ENCODE results near the gene FGG. TPM values are rescaled to one million over a fixed set of nuclear protein-coding genes. Genes with fewer than 3 reads are reported as not detected.
A peak's percentile ranks its signal among the peaks of the same experiment; 100 is the strongest.

Gene FGG
- total RNA-seq, 1 donor from 2014 or later = 515 TPM

DNA sequence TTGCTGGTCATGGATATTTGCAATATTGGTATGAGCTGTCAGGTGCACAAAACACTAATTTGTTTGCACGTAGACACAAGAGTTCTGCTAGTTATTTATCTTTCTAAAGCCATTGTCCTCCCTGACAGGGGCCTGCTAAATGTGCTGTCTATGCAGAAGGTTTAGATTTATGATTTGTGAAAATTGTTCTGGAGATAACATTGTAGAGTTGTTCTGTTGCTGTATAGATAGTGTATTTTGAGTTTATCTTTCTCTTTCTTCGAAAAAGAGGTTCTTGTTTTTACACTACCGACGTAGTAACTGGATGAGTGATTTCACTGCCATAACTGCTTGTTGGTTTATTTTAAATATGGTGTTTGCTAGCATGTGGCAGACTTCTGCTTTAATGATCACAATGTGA is 28.5 kb upstream of the FGG start:
- H3K36me3 ChIP-seq = no peaks in the 10 kb centered on the region
- H3K4me1 ChIP-seq = no peaks in the 10 kb centered on the region
- H3K27ac ChIP-seq = no peak overlapping the region
- TF ChIP-seq, protein P1, sequence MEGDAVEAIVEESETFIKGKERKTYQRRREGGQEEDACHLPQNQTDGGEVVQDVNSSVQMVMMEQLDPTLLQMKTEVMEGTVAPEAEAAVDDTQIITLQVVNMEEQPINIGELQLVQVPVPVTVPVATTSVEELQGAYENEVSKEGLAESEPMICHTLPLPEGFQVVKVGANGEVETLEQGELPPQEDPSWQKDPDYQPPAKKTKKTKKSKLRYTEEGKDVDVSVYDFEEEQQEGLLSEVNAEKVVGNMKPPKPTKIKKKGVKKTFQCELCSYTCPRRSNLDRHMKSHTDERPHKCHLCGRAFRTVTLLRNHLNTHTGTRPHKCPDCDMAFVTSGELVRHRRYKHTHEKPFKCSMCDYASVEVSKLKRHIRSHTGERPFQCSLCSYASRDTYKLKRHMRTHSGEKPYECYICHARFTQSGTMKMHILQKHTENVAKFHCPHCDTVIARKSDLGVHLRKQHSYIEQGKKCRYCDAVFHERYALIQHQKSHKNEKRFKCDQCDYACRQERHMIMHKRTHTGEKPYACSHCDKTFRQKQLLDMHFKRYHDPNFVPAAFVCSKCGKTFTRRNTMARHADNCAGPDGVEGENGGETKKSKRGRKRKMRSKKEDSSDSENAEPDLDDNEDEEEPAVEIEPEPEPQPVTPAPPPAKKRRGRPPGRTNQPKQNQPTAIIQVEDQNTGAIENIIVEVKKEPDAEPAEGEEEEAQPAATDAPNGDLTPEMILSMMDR (IDR thresholded peaks at IDR 0.05) = no peak
- no peaks in the 10 kb centered on the region for H3K27me3 ChIP-seq
- no peak for DNase-seq
- ATAC-seq = no peak
- no peaks in the 10 kb centered on the region for H3K9me3 ChIP-seq
- intact Hi-C loops (cut with DNase I) = no loop called here
- H3K4me3 ChIP-seq = no peak overlapping the region

DNA sequence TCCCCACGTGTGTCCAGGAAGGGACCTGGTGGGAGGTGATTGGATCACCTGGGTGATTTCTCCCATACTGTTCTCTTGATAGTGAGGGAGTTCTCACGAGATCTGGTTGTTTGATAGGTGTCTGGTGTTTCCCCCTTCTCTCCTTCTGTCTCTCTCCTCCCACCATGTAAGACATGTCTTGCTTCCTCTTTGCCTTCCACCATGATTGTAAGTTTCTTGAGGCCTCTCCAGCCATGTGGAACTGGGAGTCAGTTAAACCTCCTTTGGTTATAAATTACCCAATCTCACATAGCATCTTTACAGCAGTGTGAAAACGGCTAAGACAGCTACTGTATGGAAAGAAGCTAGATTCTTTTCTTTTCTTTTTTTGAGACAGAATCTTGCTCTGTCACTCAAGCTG is 21.6 kb upstream of the FGG start:
- DNase-seq (no peak), ATAC-seq (no peak)
- no peak overlapping the region for H3K27ac ChIP-seq
- TF ChIP-seq, protein P1 (IDR thresholded peaks at IDR 0.05) = no peak
- no peaks in the 10 kb centered on the region for H3K9me3 ChIP-seq
- no peaks in the 10 kb centered on the region for H3K4me1 ChIP-seq
- no peak overlapping the region for H3K4me3 ChIP-seq
- H3K27me3 ChIP-seq = peaks cover 11% of the 10 kb centered on the region
- no peaks in the 10 kb centered on the region for H3K36me3 ChIP-seq
- intact Hi-C loops (cut with DNase I) = no loop called here

DNA sequence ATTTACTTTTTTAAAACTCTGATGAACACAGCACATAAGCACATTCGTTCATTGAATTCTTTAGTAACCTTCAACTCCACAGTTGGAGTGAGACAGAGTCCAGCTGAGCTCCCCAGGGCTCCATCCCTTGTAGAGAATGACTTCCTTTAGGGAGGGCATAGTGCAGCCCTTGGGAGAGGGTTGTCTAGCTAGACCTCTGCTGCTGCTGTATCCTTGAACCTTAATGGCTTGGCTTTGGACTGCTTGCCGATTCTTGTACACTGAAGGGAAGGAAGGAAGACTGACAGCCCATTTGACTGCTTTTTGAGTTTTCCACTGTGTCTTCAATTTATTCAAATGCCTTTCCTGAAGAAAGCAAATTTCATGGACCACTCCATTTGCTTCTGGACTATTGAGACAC is 19.4 kb upstream of the FGG start:
- Histone ChIP-seq H3K4me3 (no peak overlapping the region), H3K27ac (no peak overlapping the region), H3K27me3 (peaks cover 11% of the 10 kb centered on the region), H3K9me3 (no peaks in the 10 kb centered on the region), H3K36me3 (no peaks in the 10 kb centered on the region), H3K4me1 (peaks cover 5% of the 10 kb centered on the region)
- intact Hi-C loops (cut with DNase I) = no loop called here
- DNase-seq (no peak), ATAC-seq (no peak)
- TF ChIP-seq, protein P1 (IDR thresholded peaks at IDR 0.05) = no peak

DNA sequence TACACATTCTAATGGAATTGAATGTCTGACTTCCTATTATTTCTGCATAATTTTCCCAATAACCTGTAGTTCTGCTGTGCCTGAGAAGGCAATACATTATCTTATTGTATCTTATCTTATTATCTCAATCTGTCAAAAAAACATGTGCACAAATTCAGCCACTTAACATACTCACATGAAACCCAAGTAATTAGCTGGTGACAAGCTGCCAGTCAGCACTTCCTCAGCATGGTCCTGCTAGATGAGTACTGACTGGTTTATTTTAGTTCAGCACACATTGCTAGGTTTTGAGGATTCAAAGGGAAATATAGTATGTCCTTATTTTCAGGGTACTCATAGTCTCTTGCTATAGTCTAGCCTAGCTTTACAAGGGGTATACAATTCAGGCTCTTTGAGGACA is 17.9 kb upstream of the FGG start:
- peaks cover 6% of the 10 kb centered on the region for H3K4me1 ChIP-seq
- ATAC-seq (no peak), DNase-seq (no peak)
- peaks cover 11% of the 10 kb centered on the region for H3K27me3 ChIP-seq
- no peak overlapping the region for H3K27ac ChIP-seq
- H3K36me3 ChIP-seq = no peaks in the 10 kb centered on the region
- TF ChIP-seq, protein P1 (IDR thresholded peaks at IDR 0.05) = no peak
- intact Hi-C loops (cut with DNase I) = no loop called here
- no peaks in the 10 kb centered on the region for H3K9me3 ChIP-seq
- no peak overlapping the region for H3K4me3 ChIP-seq

DNA sequence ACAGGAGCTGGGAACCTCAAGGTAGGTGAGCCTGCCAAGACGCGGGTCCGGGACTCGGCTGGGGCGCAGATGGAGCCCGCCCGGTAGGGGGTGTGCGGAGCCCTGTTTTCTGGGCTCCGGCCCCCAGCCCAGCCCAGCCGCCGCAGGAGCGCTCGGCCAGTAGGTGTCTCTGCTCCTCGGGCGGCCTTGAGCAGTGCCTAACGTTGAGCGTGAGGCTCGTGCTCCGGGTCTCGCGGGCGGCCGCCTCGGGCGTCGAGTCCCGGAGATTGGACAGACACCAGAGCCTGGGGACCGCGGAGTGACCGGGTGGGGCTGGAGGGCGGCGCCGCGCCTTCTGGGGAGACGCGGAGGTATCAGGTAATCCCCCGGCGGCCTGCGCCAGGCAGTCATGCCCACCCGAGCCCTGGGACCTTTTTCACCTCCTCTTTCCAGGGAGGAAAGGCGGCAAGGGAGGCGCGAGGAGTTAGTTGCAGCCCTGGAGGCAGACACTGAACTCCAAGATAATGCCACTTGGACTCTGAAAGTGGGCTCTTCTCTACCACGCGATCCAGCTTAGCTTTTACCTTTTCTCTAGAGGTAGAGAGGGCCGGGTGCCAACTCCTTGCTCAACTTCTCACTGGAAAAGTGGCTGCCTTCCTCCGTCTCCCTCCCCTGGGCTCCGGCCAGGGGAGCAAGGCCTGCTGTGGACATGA is 14.5 kb upstream of the FGG start:
- H3K4me3 ChIP-seq = peak overlapping the region; percentile 42
- TF ChIP-seq, protein P1 (IDR thresholded peaks at IDR 0.05) = peak; percentile 54
- H3K4me1 ChIP-seq = peaks cover 6% of the 10 kb centered on the region
- peaks cover 2% of the 10 kb centered on the region for H3K27me3 ChIP-seq
- intact Hi-C loops (cut with DNase I) = loop anchor here (10.0 kb wide), 1 partner anchor 72 kb away; the partner anchor contains the start of gene PLRG1
- DNase-seq = peak; percentile 87
- H3K27ac ChIP-seq = peak overlapping the region; percentile 39
- ATAC-seq = peak; percentile 96
- no peaks in the 10 kb centered on the region for H3K9me3 ChIP-seq
- H3K36me3 ChIP-seq = no peaks in the 10 kb centered on the region
